ENCODE results near the gene SCRN3. TPM values are rescaled to one million over a fixed set of nuclear protein-coding genes. Genes with fewer than 3 reads are reported as not detected.
A peak's percentile ranks its signal among the peaks of the same experiment; 100 is the strongest.

SCRN3 gene
- total and polyA plus RNA-seq, 7 experiments from 2014 or later = 12.3 to 22.1 (median 15.4) TPM

- Mint-ChIP-seq H3K27me3 (no peaks in the 10 kb centered on the region), H3K9me3 (no peaks in the 10 kb centered on the region), H3K4me3 (no peak overlapping the region), H3K36me3 (peaks cover 9 to 39% (median 21%) of the 10 kb centered on the region in 5 donors), H3K4me1 (no peaks in the 10 kb centered on the region), H3K27ac (no peak overlapping the region)
- no peaks in the 10 kb centered on the region for H3K27me3 ChIP-seq (ENCODE audit: control insufficient read depth in 2 of 2, insufficient read depth in 2 of 2, low read length in 2 of 2)
- POLR2A ChIA-PET = no interaction called here
- ATAC-seq (no peak), DNase-seq (no peak)
- no peaks in the 10 kb centered on the region for H3K4me1 ChIP-seq (ENCODE audit: control insufficient read depth in 2 of 2, insufficient read depth in 2 of 2, low read length in 2 of 2)
- peaks cover 0 to 34% (median 22%) of the 10 kb centered on the region in 3 experiments for H3K36me3 ChIP-seq (ENCODE audit: control insufficient read depth in 2 of 3, insufficient read depth in 3 of 3, low read length in 3 of 3)
- intact Hi-C loops (cut with micrococcal nuclease) = no loop called here
- H3K27ac ChIP-seq (ENCODE audit: low read depth, low read length) = no peak overlapping the region
- CTCF ChIA-PET = no interaction called here
- H3K4me3 ChIP-seq (ENCODE audit: low read length) = no peak overlapping the region
- no peaks in the 10 kb centered on the region for H3K9me3 ChIP-seq (ENCODE audit: control insufficient read depth in 2 of 3, low read length in 3 of 3)
Measured at GRCh38 chr2:174439323-174439722, 43.8 kb downstream of the SCRN3 start.

DNA sequence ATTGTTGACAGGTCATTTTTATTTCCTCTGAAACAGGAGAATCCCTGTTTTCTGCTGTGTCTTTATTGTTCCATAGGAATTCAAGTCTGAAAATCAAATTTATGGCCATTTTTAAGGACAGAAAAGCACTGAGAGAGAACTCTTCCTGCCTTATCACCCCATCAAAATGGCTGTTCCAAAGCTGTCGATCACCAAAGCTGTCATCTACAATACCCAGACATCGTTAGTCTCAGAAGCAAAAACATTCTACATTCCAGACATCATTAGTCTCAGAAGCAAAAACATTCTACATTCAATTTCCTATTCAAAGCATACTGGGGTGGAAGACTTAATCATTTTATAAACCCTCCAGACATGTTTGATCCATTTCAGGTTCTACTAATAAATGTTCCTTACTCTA lies 44.4 kb downstream of the SCRN3 start:
- Mint-ChIP-seq H3K27ac (peak overlapping the region in 1 of 9 donors; percentile 25), H3K4me1 (no peaks in the 10 kb centered on the region), H3K9me3 (no peaks in the 10 kb centered on the region), H3K27me3 (no peaks in the 10 kb centered on the region), H3K36me3 (peaks cover 9 to 43% (median 23%) of the 10 kb centered on the region in 5 donors), H3K4me3 (no peak overlapping the region)
- Histone ChIP-seq H3K9me3 (ENCODE audit: control insufficient read depth in 2 of 3, low read length in 3 of 3) (no peaks in the 10 kb centered on the region), H3K4me3 (ENCODE audit: low read length) (no peak overlapping the region), H3K4me1 (ENCODE audit: control insufficient read depth in 2 of 2, insufficient read depth in 2 of 2, low read length in 2 of 2) (no peaks in the 10 kb centered on the region), H3K27me3 (ENCODE audit: control insufficient read depth in 2 of 2, insufficient read depth in 2 of 2, low read length in 2 of 2) (no peaks in the 10 kb centered on the region), H3K27ac (ENCODE audit: low read depth, low read length) (no peak overlapping the region), H3K36me3 (ENCODE audit: control insufficient read depth in 2 of 3, insufficient read depth in 3 of 3, low read length in 3 of 3) (peaks cover 0 to 40% (median 23%) of the 10 kb centered on the region in 3 experiments)
- ATAC-seq (no peak), DNase-seq (no peak)
- CTCF ChIA-PET = no interaction called here
- intact Hi-C loops (cut with micrococcal nuclease) = no loop called here
- POLR2A ChIA-PET = no interaction called here

GRCh38 chr2:174442546-174443510 lies 47.3 kb downstream of the SCRN3 start:
- H3K4me1 ChIP-seq (ENCODE audit: control insufficient read depth in 2 of 2, insufficient read depth in 2 of 2, low read length in 2 of 2) = no peaks in the 10 kb centered on the region
- H3K36me3 ChIP-seq (ENCODE audit: control insufficient read depth in 2 of 3, insufficient read depth in 3 of 3, low read length in 3 of 3) = peaks cover 0 to 49% (median 30%) of the 10 kb centered on the region in 3 experiments
- CTCF ChIA-PET = no interaction called here
- intact Hi-C loops (cut with micrococcal nuclease) = no loop called here
- Mint-ChIP-seq H3K9me3 (no peaks in the 10 kb centered on the region), H3K4me1 (no peaks in the 10 kb centered on the region), H3K4me3 (no peak overlapping the region), H3K27ac (peak overlapping the region in 1 of 9 donors; percentile 33), H3K36me3 (peaks cover 4 to 34% (median 20%) of the 10 kb centered on the region in 5 donors), H3K27me3 (no peaks in the 10 kb centered on the region)
- H3K27me3 ChIP-seq (ENCODE audit: control insufficient read depth in 2 of 2, insufficient read depth in 2 of 2, low read length in 2 of 2) = no peaks in the 10 kb centered on the region
- POLR2A ChIA-PET = interaction anchor here (0.7 kb wide), 1 partner anchor 66 kb away, joined by 4 read pairs; no protein-coding TSS in a partner anchor
- H3K27ac ChIP-seq (ENCODE audit: low read depth, low read length) = no peak overlapping the region
- no peak for ATAC-seq
- DNase-seq = no peak
- no peak overlapping the region for H3K4me3 ChIP-seq (ENCODE audit: low read length)
- H3K9me3 ChIP-seq (ENCODE audit: control insufficient read depth in 2 of 3, low read length in 3 of 3) = no peaks in the 10 kb centered on the region

DNA sequence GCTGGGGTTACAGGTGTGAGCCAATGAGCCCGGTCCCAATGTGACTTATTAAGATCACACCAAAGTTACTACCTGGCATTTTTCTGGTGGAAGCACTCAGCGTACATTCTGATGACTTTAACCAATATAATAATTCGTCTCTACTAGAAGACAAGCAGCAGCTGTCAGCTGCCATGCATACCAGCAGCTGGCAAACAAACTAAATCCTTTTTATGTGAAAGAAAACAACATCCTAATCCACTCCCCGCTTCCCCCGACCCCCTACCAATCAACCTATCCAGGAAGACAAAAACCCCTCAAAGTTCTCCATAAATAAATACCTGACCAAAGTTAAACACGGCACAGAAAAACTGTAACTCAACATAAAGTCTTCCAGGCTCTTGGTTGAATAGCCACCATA lies 49.2 kb downstream of the SCRN3 start:
- POLR2A ChIA-PET = no interaction called here
- DNase-seq (no peak), ATAC-seq (no peak)
- no peak overlapping the region for H3K4me3 Mint-ChIP-seq
- H3K4me1 ChIP-seq (ENCODE audit: control insufficient read depth in 2 of 2, insufficient read depth in 2 of 2, low read length in 2 of 2) = no peaks in the 10 kb centered on the region
- H3K27me3 Mint-ChIP-seq = no peaks in the 10 kb centered on the region
- no peak overlapping the region for H3K4me3 ChIP-seq (ENCODE audit: low read length)
- H3K27me3 ChIP-seq (ENCODE audit: control insufficient read depth in 2 of 2, insufficient read depth in 2 of 2, low read length in 2 of 2) = no peaks in the 10 kb centered on the region
- peaks cover 12 to 45% (median 26%) of the 10 kb centered on the region in 5 donors for H3K36me3 Mint-ChIP-seq
- CTCF ChIA-PET = no interaction called here
- H3K9me3 Mint-ChIP-seq = peaks cover 0 to 3% (median 0%) of the 10 kb centered on the region in 11 donors
- intact Hi-C loops (cut with micrococcal nuclease) = no loop called here
- H3K4me1 Mint-ChIP-seq = peaks cover 0 to 10% (median 2%) of the 10 kb centered on the region in 7 donors
- H3K9me3 ChIP-seq (ENCODE audit: control insufficient read depth in 2 of 3, low read length in 3 of 3) = no peaks in the 10 kb centered on the region
- H3K27ac ChIP-seq (ENCODE audit: low read depth, low read length) = no peak overlapping the region
- H3K36me3 ChIP-seq (ENCODE audit: control insufficient read depth in 2 of 3, insufficient read depth in 3 of 3, low read length in 3 of 3) = peaks cover 0 to 48% (median 30%) of the 10 kb centered on the region in 3 experiments
- H3K27ac Mint-ChIP-seq = peak overlapping the region in 1 of 9 donors; percentile 62

- Histone ChIP-seq H3K4me3 (ENCODE audit: low read length) (no peak overlapping the region), H3K9me3 (ENCODE audit: control insufficient read depth in 2 of 3, low read length in 3 of 3) (no peaks in the 10 kb centered on the region), H3K27ac (ENCODE audit: low read depth, low read length) (no peak overlapping the region), H3K36me3 (ENCODE audit: control insufficient read depth in 2 of 3, insufficient read depth in 3 of 3, low read length in 3 of 3) (peaks cover 0 to 44% (median 27%) of the 10 kb centered on the region in 3 experiments), H3K27me3 (ENCODE audit: control insufficient read depth in 2 of 2, insufficient read depth in 2 of 2, low read length in 2 of 2) (no peaks in the 10 kb centered on the region), H3K4me1 (ENCODE audit: control insufficient read depth in 2 of 2, insufficient read depth in 2 of 2, low read length in 2 of 2) (peaks cover 0 to 4% of the 10 kb centered on the region in 2 donors)
- Mint-ChIP-seq H3K4me1 (peaks cover 3 to 14% (median 6%) of the 10 kb centered on the region in 7 donors), H3K27me3 (no peaks in the 10 kb centered on the region), H3K9me3 (peaks cover 0 to 3% (median 0%) of the 10 kb centered on the region in 11 donors), H3K27ac (peak overlapping the region in 1 of 9 donors; percentile 62), H3K36me3 (peaks cover 8 to 45% (median 29%) of the 10 kb centered on the region in 5 donors), H3K4me3 (no peak overlapping the region)
- no peak for DNase-seq
- CTCF ChIA-PET = no interaction called here
- intact Hi-C loops (cut with micrococcal nuclease) = no loop called here
- ATAC-seq = no peak
- POLR2A ChIA-PET = no interaction called here
Measured at GRCh38 chr2:174445248-174445647, 49.7 kb downstream of the SCRN3 start.

DNA sequence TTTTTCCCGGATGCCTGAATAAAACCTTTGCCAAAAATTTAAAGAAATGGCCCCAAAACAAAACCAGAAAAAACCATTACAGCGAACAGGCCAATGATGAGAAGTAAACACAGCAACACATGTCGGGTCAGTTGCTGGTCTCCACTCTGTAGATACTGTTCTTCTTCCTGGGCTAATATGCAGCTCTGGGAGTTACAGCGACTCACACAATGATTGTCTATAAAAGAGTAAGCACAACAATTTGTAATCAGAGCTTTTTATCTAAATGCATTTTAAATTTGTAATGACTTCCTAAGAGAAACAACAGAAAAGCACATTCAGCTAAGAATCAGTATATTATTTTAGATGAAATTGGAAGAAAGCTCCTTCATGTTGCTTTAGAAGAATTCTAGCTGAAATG lies 51.0 kb downstream of the SCRN3 start:
- Mint-ChIP-seq H3K4me3 (no peak overlapping the region), H3K27me3 (no peaks in the 10 kb centered on the region), H3K27ac (no peak overlapping the region), H3K4me1 (peaks cover 5 to 23% (median 13%) of the 10 kb centered on the region in 7 donors), H3K36me3 (peaks cover 8 to 41% (median 30%) of the 10 kb centered on the region in 5 donors), H3K9me3 (peaks cover 0 to 3% (median 0%) of the 10 kb centered on the region in 11 donors)
- Histone ChIP-seq H3K27ac (ENCODE audit: low read depth, low read length) (no peak overlapping the region), H3K4me3 (ENCODE audit: low read length) (no peak overlapping the region), H3K4me1 (ENCODE audit: control insufficient read depth in 2 of 2, insufficient read depth in 2 of 2, low read length in 2 of 2) (peaks cover 0 to 5% of the 10 kb centered on the region in 2 donors), H3K36me3 (ENCODE audit: control insufficient read depth in 2 of 3, insufficient read depth in 3 of 3, low read length in 3 of 3) (peaks cover 0 to 43% (median 22%) of the 10 kb centered on the region in 3 experiments), H3K27me3 (ENCODE audit: control insufficient read depth in 2 of 2, insufficient read depth in 2 of 2, low read length in 2 of 2) (no peaks in the 10 kb centered on the region), H3K9me3 (ENCODE audit: control insufficient read depth in 2 of 3, low read length in 3 of 3) (no peaks in the 10 kb centered on the region)
- POLR2A ChIA-PET = no interaction called here
- intact Hi-C loops (cut with micrococcal nuclease) = no loop called here
- CTCF ChIA-PET = interaction anchor here (0.9 kb wide), 1 partner anchor 17 kb away, joined by 4 read pairs; no protein-coding TSS in a partner anchor
- ATAC-seq = no peak
- no peak for DNase-seq
